C4-2B (cell line): ENCODE results near the gene RHPN2.

Experiments used
- H3K27ac ChIP-seq: fragments of 450-650 bp; 2 replicates; pipeline ENCODE4 v1.5.1; 2017
- CTCF ChIP-seq: fragments of 450-650 bp; conservative IDR thresholded peaks from 2 replicates; pipeline ENCODE4 v1.5.1; 2017; ENCODE audit warnings: mild to moderate bottlenecking
- ZFX ChIP-seq: fragments of 450-650 bp; IDR thresholded peaks from 2 replicates; pipeline ENCODE4 v1.6.1; 2017

The RHPN2 gene

GRCh38 chr19:33064792-33065550 lies at the start of gene RHPN2:
Gene RHPN2 (minus strand): TSS chr19:33064888. CDS start chr19:33064852, 36 bp downstream.
- H3K27ac ChIP-seq: peak within 1 kb of the TSS; percentile 86
- TF ChIP-seq CTCF: no peak
- no peak for TF ChIP-seq ZFX

DNA sequence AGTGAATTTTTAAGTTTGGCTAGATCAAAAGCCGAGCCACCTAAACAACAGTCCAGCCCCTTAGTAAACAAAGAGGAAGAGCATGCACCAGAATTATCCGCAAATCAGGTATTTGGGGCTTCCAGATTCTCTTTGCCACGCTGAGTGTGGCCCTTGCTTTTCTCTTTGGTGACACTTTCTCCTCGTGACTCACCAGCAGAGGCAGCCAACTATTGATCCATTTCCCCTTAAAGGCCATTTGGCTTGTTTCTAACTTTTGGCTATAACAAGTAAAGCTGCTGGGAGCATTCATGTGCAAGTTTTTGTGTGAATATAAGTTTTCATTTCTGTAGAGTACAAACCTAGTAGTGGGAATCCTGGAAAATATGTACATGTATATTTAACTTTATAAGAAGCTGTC lies 49.6 kb upstream of the RHPN2 start:
- H3K27ac ChIP-seq: no peak overlapping the region
- TF ChIP-seq ZFX: no peak
- no peak for TF ChIP-seq CTCF

- TF ChIP-seq ZFX (no peak), CTCF (no peak)
- no peak overlapping the region for H3K27ac ChIP-seq
These were observed 46.9 kb upstream of the RHPN2 start for GRCh38 chr19:33111587-33111986.

DNA sequence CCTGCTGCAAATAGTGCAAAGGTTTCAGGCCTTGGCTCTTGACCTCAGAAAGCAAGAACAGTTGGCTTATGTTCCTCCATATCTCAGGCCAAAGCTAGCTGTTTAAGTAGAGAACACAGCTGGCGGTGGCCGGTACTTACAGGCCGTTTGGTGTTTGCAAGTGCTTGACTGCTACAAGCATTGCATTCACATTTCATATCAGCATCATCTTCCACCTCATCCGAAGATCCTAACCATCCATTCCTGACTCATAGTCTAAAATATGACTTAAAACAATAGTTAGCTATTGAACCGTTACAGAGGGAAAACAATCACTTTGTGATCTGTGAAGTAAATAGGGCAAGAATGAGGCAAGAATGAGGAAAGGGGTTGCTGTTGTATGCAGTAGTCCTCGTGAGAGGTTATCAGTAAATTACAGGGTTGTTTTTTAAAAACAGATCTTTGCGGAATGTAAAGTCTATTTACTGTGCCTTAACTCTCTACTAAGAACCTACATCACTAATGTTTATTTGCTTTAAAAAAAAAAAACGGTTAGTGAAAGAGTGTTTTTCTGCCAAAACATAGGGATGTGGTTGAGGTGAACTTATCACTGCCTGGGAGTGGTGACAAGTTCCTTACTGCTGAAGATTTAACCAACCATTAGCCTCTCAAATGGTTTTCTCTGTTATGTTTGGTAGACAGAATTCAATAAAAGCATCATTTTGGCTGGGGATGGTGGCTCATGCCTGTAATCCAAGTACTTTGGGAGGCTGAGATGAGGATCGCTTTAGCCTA lies 45.6 kb upstream of the RHPN2 start:
- H3K27ac ChIP-seq: no peak overlapping the region
- TF ChIP-seq CTCF (no peak), ZFX (no peak)

- no peak overlapping the region for H3K27ac ChIP-seq
- TF ChIP-seq ZFX: no peak
- TF ChIP-seq CTCF: no peak
These were observed 43.5 kb upstream of the RHPN2 start for GRCh38 chr19:33108161-33108560.

DNA sequence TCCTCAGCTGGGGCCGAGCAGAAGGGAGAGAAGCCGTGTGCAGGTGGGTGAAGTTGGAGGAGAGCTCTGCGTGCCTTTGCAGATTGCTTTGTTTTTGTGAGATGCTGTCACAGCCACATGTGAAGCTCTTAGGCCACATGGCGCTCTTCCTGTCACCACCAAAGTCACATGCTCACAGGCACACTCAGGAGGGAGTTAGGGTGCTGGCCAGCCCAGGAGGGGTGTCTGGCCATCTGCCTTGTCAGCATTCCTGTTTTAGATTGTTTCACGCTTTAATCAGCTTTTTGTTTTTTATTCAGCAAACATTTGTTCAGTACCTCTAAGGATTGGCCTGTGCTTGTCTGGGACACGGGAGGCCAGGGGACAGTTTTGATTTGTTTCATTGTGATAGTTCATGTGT lies 38.2 kb upstream of the RHPN2 start:
- no peak for TF ChIP-seq ZFX
- TF ChIP-seq CTCF: no peak
- no peak overlapping the region for H3K27ac ChIP-seq

GRCh38 chr19:33100894-33101644 lies 36.4 kb upstream of the RHPN2 start:
- no peak overlapping the region for H3K27ac ChIP-seq
- TF ChIP-seq ZFX (no peak), CTCF (no peak)
